T-helper 1 cell (primary cell): Measurements from ENCODE around the gene OTOP1.
A peak's percentile ranks its signal among the peaks of the same experiment; 100 is the strongest.
"Not testable (repeated sequence)": the region's sequence is repeated elsewhere in the genome, so short reads cannot be mapped to it uniquely, and the experiment has no call there.

Experiments
- DNase-seq, 5 donors: peaks; one replicate each; pipeline ENCODE4 v3.0.0-alpha.2; 2012 to 2020

Gene OTOP1

GRCh38 chr4:4228356-4228668 lies 1.6 kb upstream of the OTOP1 start:
- no peak for DNase-seq

DNA sequence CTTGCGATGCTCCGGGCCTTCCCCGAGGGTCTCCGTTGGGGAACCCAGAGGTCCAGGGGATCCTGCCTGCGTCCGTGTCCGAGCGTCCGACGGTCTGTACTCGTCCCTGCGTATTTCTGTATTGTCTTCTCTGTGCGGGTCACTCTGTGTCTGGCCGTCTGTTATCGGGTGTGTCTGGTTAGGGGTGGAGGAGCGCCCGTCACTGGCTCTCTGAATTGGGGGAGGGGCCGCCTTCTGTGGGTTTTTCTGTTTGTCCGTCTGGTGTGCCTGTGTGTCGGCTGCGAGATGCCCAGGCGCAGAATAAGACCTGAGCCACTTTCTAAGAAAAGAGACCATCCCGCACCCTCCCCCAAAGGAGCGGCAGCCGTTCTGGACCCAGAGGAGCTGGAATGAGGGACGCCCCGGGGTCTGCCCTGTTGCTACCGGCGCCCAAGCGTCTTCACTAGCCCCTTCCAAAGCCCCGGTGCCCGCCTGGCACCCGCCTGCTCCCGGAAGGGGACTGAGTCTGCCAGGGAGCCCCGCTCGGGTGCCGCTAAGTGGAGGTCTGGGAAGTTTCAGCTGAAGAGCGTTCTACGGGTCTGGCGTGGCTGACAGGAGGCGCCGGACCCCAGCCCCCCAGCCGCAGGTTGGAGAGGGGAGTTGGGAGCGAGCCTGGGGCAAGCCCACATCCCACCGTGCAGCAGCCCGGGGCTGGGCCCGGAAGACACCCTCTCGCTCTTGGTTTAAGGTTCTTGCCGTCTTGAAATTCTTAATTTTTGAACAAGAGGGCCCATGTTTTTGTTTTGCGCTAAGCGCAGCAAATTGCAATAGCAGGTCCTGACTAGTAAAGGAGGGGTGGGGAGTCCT lies 1.0 kb upstream of the OTOP1 start:
- DNase-seq = no peak

DNA sequence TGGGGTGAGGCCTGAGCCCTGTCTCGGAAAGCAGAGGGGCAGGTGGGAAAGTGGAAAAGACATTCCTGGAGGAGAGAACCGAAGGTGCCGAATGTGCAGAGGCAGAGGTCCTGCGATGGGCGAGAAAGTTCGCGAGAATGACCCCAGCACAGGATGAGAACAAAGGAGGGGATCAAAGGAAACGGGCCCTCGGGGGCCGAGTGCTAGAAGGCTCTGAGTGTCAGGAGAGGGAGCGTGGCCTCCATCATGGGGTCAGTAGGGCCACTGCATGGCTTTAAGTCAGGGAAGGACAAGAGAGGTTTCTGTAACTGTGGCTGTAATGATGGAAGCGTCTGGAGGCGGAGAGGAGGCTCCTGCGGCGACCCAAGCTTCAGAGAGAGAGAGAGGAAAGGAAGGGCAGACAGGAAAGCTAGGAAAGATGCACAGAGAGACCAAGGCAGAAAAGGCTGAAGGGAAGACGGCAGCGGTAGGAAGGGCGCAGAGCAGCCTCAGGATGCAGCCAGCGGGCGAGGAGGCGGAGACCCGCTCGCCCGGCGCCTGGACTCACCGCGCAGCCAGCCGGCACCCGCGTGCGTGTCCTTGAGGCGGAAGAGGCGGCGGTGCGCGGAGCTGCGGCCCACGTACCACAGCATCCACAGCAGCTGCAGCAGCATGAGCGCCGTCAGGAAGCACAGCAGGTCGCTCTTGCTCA lies 669 bp downstream of the OTOP1 start:
- no peak for DNase-seq

DNA sequence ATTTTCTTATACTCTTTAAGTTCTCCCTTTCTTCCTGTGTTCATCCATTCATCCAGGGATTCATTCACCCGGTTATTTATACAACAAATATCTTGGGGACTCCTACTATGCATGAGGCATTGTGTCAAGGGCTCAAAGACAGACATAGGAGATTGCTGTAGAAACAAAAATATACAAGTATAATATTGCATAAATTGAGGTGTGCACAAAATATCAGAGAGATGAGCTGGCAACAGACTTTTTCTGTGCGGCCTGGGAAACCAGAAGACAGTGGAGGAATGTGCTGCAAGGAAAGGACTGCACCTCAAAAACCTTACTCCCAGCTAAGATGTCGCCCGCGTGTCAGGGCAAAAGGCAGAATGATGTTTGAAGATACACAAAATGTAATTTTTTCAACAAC lies 9.6 kb downstream of the OTOP1 start:
- no peak for DNase-seq

GRCh38 chr4:4216648-4217047 lies 10.1 kb downstream of the OTOP1 start:
- DNase-seq = no peak

GRCh38 chr4:4213674-4214073 lies 13.1 kb downstream of the OTOP1 start:
- not testable (repeated sequence) for DNase-seq

- DNase-seq = no peak
These were observed 20.5 kb downstream of the OTOP1 start for GRCh38 chr4:4206204-4206603.

GRCh38 chr4:4204401-4204745 lies 22.4 kb downstream of the OTOP1 start:
- no peak for DNase-seq

GRCh38 chr4:4203688-4204400 lies 22.9 kb downstream of the OTOP1 start:
- no peak for DNase-seq

- no peak for DNase-seq
These were observed 24.2 kb downstream of the OTOP1 start for GRCh38 chr4:4202510-4202909.

DNA sequence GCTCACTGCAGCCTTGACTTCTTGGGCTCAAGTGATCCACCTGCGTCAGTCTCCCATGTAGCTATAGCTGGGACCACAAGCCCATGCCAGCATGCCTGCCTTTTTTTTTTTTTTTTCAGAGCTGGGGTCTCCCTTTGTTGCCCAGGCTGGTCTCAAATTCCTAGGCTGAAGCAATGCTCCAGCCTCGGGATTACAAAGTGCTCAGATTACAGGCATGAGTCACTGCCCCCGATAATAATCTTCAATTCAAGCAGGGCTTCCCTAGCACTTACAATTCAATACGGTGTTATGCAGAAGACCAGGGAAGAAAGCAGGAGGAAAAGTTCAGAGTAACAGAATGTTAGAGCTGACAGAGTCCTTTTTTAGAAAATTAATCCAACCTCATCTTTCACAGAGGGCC lies 26.1 kb downstream of the OTOP1 start:
- no peak for DNase-seq

- no peak for DNase-seq
These were observed 31.4 kb downstream of the OTOP1 start for GRCh38 chr4:4195354-4195753.

DNA sequence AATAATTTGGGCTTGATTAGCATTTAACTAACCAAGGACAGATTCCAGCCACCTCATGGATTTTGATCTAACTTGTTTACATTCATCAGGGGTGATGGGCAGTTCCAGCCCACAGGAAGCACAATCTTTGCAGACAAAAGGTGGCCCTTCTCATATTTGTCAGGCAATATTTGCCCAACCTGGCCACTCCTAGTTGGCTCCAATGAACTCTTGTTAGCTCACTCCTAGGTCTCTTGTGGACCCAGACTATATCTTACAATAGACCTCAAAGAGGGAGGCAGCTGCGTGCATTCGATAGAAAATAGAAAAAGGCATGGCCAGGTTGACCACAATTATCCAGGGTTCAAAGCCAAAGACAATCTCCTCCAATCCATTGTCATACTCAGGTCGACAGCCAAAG lies 38.2 kb downstream of the OTOP1 start:
- not testable (repeated sequence) for DNase-seq

DNA sequence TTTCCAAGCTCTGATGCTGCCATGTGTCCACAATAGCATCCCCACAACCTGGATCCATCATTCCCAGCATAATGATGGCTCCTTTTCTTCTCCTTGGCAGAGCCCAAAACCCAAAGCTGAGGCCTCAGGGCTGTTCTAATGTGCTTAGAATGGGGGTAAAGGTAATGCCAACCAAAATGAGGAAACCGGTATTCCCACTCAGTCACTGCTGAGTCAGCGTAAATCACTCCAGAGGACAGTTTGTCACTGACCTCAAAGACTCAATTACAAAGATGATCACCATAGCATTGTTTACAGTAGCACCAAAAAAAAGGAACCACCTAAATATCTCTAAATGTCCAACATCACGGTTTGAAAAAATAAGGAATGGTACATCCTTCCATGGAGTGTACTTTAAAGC lies 41.2 kb downstream of the OTOP1 start:
- no peak for DNase-seq

DNA sequence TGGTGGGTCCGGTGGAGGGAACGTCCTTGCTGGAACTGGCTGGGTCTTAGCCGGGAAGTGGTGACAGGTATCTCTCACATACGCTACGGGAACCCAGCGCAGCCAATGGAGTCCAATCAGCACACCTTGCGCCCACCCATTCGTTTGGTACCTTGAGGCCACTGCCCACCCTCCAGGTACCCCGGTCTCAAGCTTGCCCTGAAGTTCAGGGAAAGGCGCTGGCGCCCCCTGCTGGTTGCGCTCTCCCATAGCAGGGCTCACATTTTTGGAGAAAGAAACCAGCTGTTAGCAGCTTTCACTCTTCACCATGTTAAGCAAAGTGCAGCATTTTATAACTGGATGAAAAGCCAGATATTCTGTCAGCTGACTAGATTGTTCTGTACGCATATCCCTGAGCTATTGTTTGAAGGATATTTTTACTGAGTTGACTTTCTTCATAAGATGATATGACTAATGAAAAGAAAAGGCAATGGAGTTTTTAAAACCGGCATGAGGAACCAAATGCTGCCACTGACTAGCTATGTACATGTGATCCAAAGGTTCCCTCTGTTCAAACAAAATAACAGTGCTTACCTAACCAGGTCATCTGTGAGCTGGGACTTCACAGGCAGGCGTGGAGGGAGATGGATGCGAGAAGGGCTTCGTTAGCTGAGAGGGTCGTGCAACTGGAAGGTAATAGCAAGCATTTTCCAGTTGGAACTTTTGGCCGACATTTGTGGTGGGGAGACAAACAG lies 43.7 kb downstream of the OTOP1 start:
- peak in 3 of 5 donors; percentile 5 to 11 (median 8) for DNase-seq

- no peak for DNase-seq
These were observed 56.1 kb downstream of the OTOP1 start for GRCh38 chr4:4170596-4171150.

- DNase-seq = not testable (repeated sequence)
These were observed 58.5 kb downstream of the OTOP1 start for GRCh38 chr4:4167981-4168780.

DNA sequence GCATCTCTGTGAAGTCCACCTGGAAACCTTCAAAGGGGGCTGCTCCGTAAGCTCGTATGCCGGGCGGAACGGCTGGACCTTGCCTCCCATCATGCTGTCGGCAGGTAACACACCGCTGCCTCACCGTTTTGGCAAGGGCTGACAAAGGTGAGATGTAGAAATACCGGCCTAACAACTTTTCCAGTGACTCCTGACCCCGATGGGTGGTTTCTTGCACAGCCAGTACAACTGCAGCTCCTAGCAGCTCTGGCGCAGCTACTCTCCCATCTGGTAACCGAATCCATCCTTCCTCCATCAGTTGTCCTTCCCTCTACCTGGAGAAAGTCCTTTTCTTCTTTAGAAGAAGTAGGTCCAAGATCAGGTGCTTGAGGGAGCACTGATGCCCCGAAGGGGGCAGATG lies 59.7 kb downstream of the OTOP1 start:
- DNase-seq = not testable (repeated sequence)

DNA sequence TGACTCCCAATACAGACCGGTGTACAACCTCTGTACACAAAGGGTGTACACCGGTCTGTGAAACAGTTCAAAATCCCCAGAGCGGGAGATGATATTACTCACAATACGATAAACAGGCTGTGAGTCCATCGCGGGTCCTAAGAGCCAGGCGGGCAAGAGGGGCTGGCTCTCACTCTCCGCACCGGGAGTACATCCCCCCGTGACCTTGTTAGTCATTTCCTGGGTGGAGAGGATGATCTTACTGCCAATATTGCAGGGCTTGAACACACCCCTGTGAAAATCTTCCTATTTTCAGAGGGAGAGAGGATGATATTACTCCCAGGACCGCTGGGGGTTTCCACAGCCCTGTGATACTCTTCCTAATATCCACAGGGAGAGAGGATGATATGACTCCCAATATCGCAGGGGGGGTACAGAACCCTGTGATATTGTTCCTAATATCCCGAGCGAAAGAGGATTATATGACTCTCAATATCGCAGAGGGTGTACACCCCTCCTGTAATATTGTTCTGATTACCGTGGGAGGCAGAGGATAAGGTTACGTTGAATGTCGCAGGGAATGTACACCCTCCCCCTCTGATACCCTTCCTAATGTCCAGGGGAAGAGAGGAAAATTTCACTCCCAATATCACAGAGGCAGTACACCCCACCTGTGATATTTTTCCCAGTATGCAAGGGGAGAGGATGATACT lies 60.9 kb downstream of the OTOP1 start:
- DNase-seq = not testable (repeated sequence)

- DNase-seq = not testable (repeated sequence)
These were observed 62.1 kb downstream of the OTOP1 start for GRCh38 chr4:4164532-4165173.

DNA sequence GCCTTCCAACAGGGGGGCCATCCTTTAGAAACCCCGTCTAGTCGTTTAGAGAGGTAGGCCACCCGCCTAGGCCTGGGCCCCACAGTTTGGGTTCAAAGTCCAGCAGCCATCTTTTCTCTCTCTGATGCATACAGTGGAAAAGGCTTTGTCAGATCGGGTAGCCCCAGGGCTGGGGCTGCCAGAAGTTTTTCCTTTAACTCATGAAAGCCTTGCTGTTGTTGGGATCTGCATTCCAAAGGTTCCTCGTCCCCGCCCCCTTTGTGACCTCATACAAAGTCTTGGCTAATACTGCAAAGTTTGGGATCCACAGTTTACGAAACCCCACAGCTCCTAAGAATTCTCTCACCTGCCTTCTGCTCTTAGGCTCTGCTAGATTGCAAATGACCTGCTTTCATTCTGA lies 64.5 kb downstream of the OTOP1 start:
- not testable (repeated sequence) for DNase-seq
